Effector memory CD4-positive, alpha-beta T cell (primary cell): ENCODE measurements around the gene RGS10.

Experiments used
- DNase-seq, 3 donors: peaks; one replicate each; pipeline ENCODE4 v3.0.0-alpha.2; 2020
- H3K27ac ChIP-seq: 2 replicates; pipeline ENCODE4 v1.7.0; 2013; ENCODE audit warnings: mild to moderate bottlenecking, low read length, moderate library complexity; ENCODE audit not compliant: insufficient read depth, poor library complexity, severe bottlenecking
- H3K27me3 ChIP-seq: replicated peaks from 2 replicates; pipeline ENCODE4 v1.7.0; 2013; ENCODE audit warnings: mild to moderate bottlenecking, low read length; ENCODE audit not compliant: insufficient read depth, control insufficient read depth, poor library complexity, severe bottlenecking
- H3K36me3 ChIP-seq: 2 replicates; pipeline ENCODE4 v1.7.0; 2013; ENCODE audit warnings: mild to moderate bottlenecking, low read length, moderate library complexity; ENCODE audit not compliant: control insufficient read depth, insufficient read depth
- H3K4me1 ChIP-seq: 2 replicates; pipeline ENCODE4 v1.7.0; 2013; ENCODE audit warnings: low read length, mild to moderate bottlenecking; ENCODE audit not compliant: control insufficient read depth, insufficient read depth, poor library complexity, severe bottlenecking
- H3K4me3 ChIP-seq: 2 replicates; pipeline ENCODE4 v1.7.0; 2013; ENCODE audit warnings: low read length, low read depth, mild to moderate bottlenecking; ENCODE audit not compliant: insufficient read depth, poor library complexity, severe bottlenecking
- H3K9me3 ChIP-seq: 2 replicates; pipeline ENCODE4 v1.7.0; 2013; ENCODE audit warnings: mild to moderate bottlenecking, low read length, moderate library complexity; ENCODE audit not compliant: control insufficient read depth

The RGS10 gene

DNA sequence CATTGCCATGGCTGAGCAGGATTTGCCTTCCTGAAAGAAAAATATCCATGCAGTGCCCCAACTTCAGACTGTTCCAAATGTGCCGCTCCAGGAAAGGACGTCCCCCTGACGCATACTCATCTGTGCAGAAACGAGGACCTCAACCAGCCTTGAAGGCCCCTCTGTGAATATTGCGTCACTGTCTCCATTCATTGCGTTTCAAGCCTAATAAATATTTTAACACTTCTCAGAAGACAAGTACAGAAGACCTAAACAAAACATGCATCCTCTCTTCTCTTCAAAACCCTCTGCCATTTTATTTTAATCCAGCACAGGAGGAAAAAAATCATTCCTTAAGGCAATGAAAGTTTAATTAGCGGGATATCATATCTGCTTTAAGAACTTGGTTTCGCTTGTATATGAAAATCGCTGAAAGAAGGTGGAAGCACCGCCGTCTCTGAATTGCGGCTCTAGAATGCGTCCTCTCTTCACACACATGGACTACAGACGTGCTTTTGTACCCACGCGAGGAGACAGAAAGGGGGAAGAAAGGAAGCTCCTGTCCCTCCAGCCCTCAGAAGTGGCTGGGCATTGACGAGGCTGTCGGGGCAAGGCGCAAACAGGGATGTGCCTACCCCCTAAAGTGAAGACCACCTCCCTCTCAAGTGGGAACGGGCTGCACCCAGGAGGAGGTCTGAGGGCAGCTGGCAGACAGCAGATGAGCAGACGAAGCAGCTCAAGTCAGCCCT is 36.8 kb downstream of the RGS10 start:
- no peaks in the 10 kb centered on the region for H3K9me3 ChIP-seq
- peaks cover 24% of the 10 kb centered on the region for H3K36me3 ChIP-seq
- H3K4me1 ChIP-seq: peaks cover 46% of the 10 kb centered on the region
- H3K4me3 ChIP-seq: no peak overlapping the region
- no peaks in the 10 kb centered on the region for H3K27me3 ChIP-seq
- H3K27ac ChIP-seq: peak overlapping the region; percentile 44
- DNase-seq: no peak

DNA sequence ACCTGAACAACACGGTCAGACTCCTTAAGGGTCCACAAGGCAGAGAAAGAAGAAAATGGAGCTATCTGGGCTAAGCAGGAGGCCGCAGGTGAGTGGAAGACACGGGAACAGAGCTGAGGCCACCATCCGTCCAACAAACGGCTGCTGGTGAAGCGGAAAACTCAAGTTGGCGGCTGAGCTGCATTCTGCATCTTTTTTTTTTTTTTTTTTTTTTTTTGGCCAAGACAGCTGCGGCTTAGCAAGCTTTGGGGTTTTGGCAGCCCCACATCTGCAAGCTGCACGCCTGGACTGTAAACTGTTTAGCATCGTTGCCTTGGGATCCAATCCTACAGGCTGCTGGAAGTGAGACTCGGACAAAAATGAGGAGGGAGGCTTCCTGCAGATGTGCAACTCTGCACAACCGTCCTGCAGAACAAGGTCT is 37.4 kb downstream of the RGS10 start:
- Histone ChIP-seq H3K27me3 (no peaks in the 10 kb centered on the region), H3K27ac (peak overlapping the region; percentile 35), H3K4me3 (no peak overlapping the region), H3K4me1 (peaks cover 52% of the 10 kb centered on the region), H3K36me3 (peaks cover 18% of the 10 kb centered on the region), H3K9me3 (no peaks in the 10 kb centered on the region)
- no peak for DNase-seq

DNA sequence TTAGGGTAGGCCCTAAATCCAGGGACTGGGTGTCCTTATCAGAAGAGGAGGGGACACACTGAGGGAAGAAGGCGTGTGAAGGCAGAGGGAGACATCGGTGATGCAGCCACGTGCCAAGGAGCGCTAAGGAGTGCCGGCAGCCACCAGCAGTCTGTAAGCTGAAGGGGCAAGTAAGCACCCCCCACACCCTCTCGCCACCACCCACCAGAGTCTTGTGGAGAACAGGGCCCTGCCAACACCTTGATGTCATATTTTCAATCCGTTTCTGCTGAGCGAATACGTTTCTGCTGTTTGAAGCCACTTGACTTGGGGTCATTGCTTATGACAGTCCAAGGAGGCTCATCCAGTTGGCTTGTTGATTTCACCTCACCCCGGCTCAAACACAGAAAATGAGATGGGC is 37.9 kb downstream of the RGS10 start:
- Histone ChIP-seq H3K4me1 (peaks cover 56% of the 10 kb centered on the region), H3K36me3 (peaks cover 15% of the 10 kb centered on the region)

DNA sequence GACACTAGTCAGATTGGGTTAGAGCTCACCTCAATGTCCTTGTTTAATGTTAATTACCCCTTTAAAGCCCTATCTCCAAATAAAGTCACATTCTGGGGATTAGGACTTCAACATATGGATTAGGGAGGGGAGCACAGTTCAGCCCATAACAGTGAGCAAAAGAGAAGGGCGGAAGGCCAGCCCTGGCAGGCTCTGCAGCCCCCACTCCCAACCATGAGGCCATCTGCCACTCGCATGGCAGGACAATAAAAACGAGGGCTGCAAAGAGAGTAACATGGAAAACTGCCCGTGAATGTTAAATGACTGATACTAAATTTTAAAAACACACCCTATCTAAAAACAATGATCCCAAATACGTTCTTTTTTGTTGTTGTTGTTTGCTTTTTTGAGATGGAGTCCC is 38.7 kb downstream of the RGS10 start:
- peak overlapping the region; percentile 82 for H3K27ac ChIP-seq
- peaks cover 13% of the 10 kb centered on the region for H3K36me3 ChIP-seq
- no peak for DNase-seq
- H3K4me3 ChIP-seq: no peak overlapping the region
- H3K4me1 ChIP-seq: peaks cover 65% of the 10 kb centered on the region
- no peaks in the 10 kb centered on the region for H3K9me3 ChIP-seq
- no peaks in the 10 kb centered on the region for H3K27me3 ChIP-seq

More for the DNA sequence above, 37.9 kb downstream of the RGS10 start:
- Histone ChIP-seq H3K27ac (peak overlapping the region; percentile 35), H3K4me3 (no peak overlapping the region), H3K27me3 (no peaks in the 10 kb centered on the region), H3K9me3 (no peaks in the 10 kb centered on the region)
- DNase-seq: no peak

DNA sequence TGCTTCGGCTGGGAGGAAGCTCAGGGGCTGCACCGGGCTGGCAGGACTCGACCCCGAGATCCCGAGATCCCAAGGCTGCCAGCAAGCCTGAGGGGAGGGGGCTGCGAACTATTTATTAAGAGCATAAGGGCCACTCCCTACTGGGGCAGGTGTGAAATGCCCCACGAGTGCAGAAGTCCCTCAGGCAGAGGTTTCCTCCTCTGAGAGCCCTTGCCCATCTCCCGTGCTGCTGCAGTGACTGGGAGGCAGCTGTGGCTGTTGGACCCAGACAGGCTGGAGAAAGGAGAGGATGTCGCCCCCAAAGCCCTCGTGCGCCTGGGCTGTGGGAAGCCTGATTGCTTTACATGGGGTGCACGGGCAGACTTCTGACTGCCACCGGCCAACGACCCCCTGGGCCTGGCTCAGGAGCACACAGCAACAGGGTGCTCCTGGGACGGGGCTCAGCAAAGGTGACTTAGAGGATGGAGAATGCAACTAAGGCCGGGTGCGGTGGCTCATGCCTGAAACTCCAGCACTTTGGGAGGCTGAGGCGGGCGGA is 39.8 kb downstream of the RGS10 start:
- Histone ChIP-seq H3K4me3 (peak overlapping the region; percentile 35), H3K9me3 (no peaks in the 10 kb centered on the region), H3K27me3 (no peaks in the 10 kb centered on the region), H3K4me1 (peaks cover 67% of the 10 kb centered on the region), H3K36me3 (peaks cover 7% of the 10 kb centered on the region), H3K27ac (peak overlapping the region; percentile 82)
- no peak for DNase-seq

DNA sequence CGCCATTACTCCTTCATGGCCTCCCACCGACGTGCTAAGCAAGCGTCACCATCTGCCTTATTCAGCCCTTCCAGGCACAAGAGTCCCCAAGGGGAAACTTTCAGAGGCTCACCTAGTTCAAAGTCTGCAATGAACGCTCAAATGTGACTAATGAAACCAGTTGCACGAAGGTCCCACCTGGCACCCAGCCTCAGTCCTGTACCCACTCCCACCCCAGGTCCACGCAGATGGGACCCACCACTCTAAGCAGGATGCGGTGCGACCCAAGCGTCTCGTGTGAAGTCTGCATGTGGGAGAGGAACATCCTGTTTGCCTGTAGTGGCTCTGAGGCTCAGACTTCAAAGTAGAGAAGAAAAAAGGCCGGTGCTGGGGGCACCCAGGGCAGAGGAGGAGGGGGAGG is 40.3 kb downstream of the RGS10 start:
- Histone ChIP-seq H3K27ac (peak overlapping the region; percentile 82), H3K36me3 (peaks cover 7% of the 10 kb centered on the region), H3K27me3 (no peaks in the 10 kb centered on the region), H3K4me3 (peak overlapping the region; percentile 35), H3K9me3 (no peaks in the 10 kb centered on the region), H3K4me1 (peaks cover 67% of the 10 kb centered on the region)
- DNase-seq: peak; percentile 48 to 83 (median 63)

DNA sequence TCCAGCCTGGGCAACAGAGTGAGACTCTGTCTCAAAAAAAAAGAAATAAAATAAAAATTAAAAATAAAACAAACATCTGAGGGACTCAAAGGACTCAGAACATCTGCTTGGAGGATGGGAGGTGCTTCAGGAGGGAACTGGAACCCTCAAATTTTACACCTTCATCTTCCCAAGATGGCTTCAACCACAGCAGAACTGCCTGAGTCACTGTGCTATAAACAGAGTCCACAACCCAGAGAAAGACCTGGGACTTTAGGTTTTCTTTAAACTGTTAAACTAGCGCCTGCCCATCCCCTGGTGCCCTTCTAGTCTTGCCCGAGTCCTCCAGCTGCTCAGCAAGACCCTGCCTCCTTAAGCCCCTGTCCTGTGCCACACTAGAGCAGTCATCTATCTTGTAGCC is 40.8 kb downstream of the RGS10 start:
- DNase-seq: no peak
- Histone ChIP-seq H3K4me1 (peaks cover 67% of the 10 kb centered on the region), H3K36me3 (peaks cover 7% of the 10 kb centered on the region), H3K27me3 (no peaks in the 10 kb centered on the region), H3K27ac (peak overlapping the region; percentile 82), H3K9me3 (no peaks in the 10 kb centered on the region), H3K4me3 (peak overlapping the region; percentile 35)

DNA sequence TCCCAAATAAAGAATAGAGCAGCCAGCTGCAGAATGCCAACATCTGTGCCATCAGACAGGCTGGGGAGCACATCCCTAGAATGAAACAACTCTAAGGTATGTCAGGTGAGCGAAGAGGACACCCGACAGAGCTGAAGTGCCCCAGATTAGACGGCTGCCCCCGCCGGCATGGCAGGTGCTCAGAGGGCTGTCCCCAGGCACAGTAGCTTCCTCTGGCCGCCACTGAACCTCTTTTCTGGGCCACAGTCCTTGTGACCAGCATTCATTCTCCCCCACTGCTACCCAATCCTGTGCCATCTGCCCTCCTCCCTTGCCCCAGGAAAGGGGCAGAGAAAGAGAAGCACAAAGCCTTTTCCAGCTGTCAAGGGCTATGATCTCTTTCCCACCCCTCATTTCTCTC is 41.7 kb downstream of the RGS10 start:
- H3K4me3 ChIP-seq: peak overlapping the region; percentile 3
- H3K36me3 ChIP-seq: peaks cover 7% of the 10 kb centered on the region
- H3K27ac ChIP-seq: peak overlapping the region; percentile 82
- H3K9me3 ChIP-seq: no peaks in the 10 kb centered on the region
- no peak for DNase-seq
- H3K4me1 ChIP-seq: peaks cover 67% of the 10 kb centered on the region
- no peaks in the 10 kb centered on the region for H3K27me3 ChIP-seq

DNA sequence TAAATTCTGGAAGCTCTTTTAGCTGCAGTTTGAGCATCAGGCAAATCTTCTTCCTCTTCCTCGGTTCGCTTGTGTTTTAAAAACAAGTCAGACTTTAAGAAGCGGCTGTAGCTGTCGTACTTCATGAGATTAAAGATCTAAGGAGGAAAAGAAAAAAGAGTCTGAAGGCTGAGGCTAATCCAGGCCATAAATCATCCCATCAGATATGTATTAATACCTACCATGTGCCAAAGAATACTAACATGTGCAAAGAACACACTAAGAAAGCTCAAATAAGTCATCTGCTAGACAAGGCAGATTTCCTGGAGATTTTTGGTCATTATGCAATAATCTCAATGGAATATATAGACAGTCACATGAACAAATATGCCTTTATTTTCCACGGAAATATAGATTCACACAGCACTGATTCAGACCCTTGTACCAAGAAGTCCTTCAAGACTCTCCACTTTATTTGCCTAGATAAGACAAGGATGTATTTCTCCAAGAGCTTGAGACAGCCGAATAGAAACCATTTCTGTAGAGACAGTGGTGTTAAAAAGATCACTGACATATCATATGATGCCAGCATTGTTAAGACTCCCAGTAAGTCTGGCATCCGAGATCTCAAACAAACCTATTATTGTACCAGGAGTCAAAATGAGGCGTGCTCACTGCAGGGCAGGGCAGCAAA is 42.3 kb downstream of the RGS10 start:
- H3K36me3 ChIP-seq: peaks cover 4% of the 10 kb centered on the region
- no peaks in the 10 kb centered on the region for H3K9me3 ChIP-seq
- no peaks in the 10 kb centered on the region for H3K27me3 ChIP-seq
- H3K4me1 ChIP-seq: peaks cover 64% of the 10 kb centered on the region
- peak overlapping the region; percentile 3 for H3K4me3 ChIP-seq
- peak overlapping the region; percentile 82 for H3K27ac ChIP-seq
- DNase-seq: no peak

DNA sequence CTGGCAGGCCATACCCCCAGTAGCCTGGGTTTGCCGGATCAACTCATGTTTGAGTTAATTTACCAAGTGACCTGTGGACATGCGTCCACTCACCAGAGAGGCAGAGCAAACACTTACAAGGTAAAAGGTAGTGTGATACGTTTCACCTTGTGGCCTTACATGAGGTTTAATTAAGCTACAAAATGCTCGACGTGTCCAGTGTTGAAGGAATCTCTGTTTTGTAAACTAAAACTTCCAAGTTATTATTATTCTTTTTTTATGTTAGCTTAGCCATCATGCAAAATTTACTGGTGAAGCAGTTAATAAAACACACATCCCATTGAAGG is 42.9 kb downstream of the RGS10 start:
- H3K9me3 ChIP-seq: no peaks in the 10 kb centered on the region
- H3K4me1 ChIP-seq: peaks cover 58% of the 10 kb centered on the region
- H3K27ac ChIP-seq: peak overlapping the region; percentile 82
- no peak for DNase-seq
- no peaks in the 10 kb centered on the region for H3K27me3 ChIP-seq
- no peak overlapping the region for H3K4me3 ChIP-seq
- no peaks in the 10 kb centered on the region for H3K36me3 ChIP-seq
